Measurements from ENCODE around the gene IL4R.

GRCh38 chr16:27318392-27319256, 4.8 kb downstream of the IL4R start:
- TF ChIP-seq CTCF (IDR thresholded peaks at IDR 0.05) (no peak), POLR2AphosphoS5 (IDR thresholded peaks at IDR 0.05; ENCODE audit: insufficient read depth in 1 of 2, low read depth in 1 of 2) (peak in 1 of 2 donors; percentile 43), POLR2A (IDR thresholded peaks at IDR 0.05) (no peak)
